H1 (cell line): ENCODE measurements around the gene POLD4. TPM values are rescaled to one million over a fixed set of nuclear protein-coding genes. Genes with fewer than 3 reads are reported as not detected.

Source experiments
- BCL11A ChIP-seq, 2 experiments: IDR thresholded peaks; one replicate each; pipeline ENCODE4 v1.6.1; 2011; ENCODE audit warnings: low read depth in 2 of 2, low read length in 2 of 2, mild to moderate bottlenecking in 2 of 2
- BRCA1 ChIP-seq: IDR thresholded peaks from 2 replicates; pipeline ENCODE4 v1.6.1; 2012; ENCODE audit warnings: low read depth, low read length, improper control_type of control experiment
- CBX5 ChIP-seq: fragments of 300-800, 300-1000 bp; sonication (generic); IDR thresholded peaks from 2 replicates; pipeline ENCODE4 v1.7.1; 2016; ENCODE audit warnings: antibody characterized with exemption, low read length, low read depth
- CEBPB ChIP-seq: IDR thresholded peaks from 2 replicates; pipeline ENCODE4 v1.6.1; 2012; ENCODE audit warnings: low read depth, low read length
- CREB1 ChIP-seq: IDR thresholded peaks from 2 replicates; pipeline ENCODE4 v1.6.1; 2012; ENCODE audit warnings: inconsistent platforms
- CTBP2 ChIP-seq: IDR thresholded peaks from 2 replicates; pipeline ENCODE4 v1.7.0; 2011; ENCODE audit warnings: borderline replicate concordance, mild to moderate bottlenecking, moderate library complexity, mixed read lengths, low read length; ENCODE audit not compliant: insufficient read depth, insufficient read length
- EGR1 ChIP-seq: IDR thresholded peaks from 2 replicates; pipeline ENCODE4 v1.6.1; 2011; ENCODE audit warnings: low read depth, low read length, borderline replicate concordance
- EP300 ChIP-seq, 2 experiments: IDR thresholded peaks; 1 replicate in 1 of 2; 2 replicates in 1 of 2; pipeline ENCODE4 v1.6.1; 2011 to 2012; ENCODE audit warnings: low read depth in 2 of 2, low read length in 2 of 2, mild to moderate bottlenecking in 2 of 2, borderline replicate concordance in 1 of 2, inconsistent platforms in 1 of 2, moderate library complexity in 1 of 2
- KDM5A ChIP-seq: fragments of 200-600 bp; IDR thresholded peaks from 2 replicates; pipeline ENCODE4 v1.7.1; 2012; ENCODE audit warnings: mild to moderate bottlenecking, low read length, inconsistent platforms, mixed read lengths
- POLR2A ChIP-seq, 2 experiments: IDR thresholded peaks; 1 replicate in 1 of 2; 2 replicates in 1 of 2; pipeline ENCODE4 v1.6.1; 2011; ENCODE audit warnings: low read depth in 2 of 2, low read length in 2 of 2, mild to moderate bottlenecking in 2 of 2; ENCODE audit errors: control extremely low read depth in 1 of 2
- RBBP5 ChIP-seq: IDR thresholded peaks from 2 replicates; pipeline ENCODE4 v1.7.1; 2012; ENCODE audit warnings: low read depth, mild to moderate bottlenecking, inconsistent platforms, low read length, moderate library complexity, borderline replicate concordance
- RNF2 ChIP-seq: fragments of 200-900, 300-1000 bp; sonication (generic); IDR thresholded peaks from 2 replicates; pipeline ENCODE4 v1.7.1; 2016; ENCODE audit warnings: borderline replicate concordance, low read depth, mild to moderate bottlenecking, antibody characterized with exemption, low read length; ENCODE audit not compliant: poor library complexity, severe bottlenecking; ENCODE audit errors: missing control alignments
- SAP30 ChIP-seq: fragments of 300-600 bp; sonication (generic); IDR thresholded peaks from 2 replicates; pipeline ENCODE4 v1.7.1; 2012; ENCODE audit warnings: low read length, moderate library complexity, mild to moderate bottlenecking, inconsistent platforms; ENCODE audit not compliant: insufficient read depth, insufficient replicate concordance
- SUZ12 ChIP-seq: fragments of 200-600 bp; sonication (generic); IDR thresholded peaks from 2 replicates; pipeline ENCODE4 v1.6.1; 2012; ENCODE audit warnings: mild to moderate bottlenecking, inconsistent platforms, low read length, moderate library complexity, mixed read lengths
- TAF1 ChIP-seq: IDR thresholded peaks from 2 replicates; pipeline ENCODE4 v1.6.1; 2011; ENCODE audit warnings: mild to moderate bottlenecking, low read depth, low read length
- polyA plus RNA-seq, 7 experiments: library from polyadenylated mRNA; depleted of rRNA in 3 of 7; stranded (reverse) in 5 of 7; unstranded in 2 of 7; fragments of >200 nt in 5 of 7; fragments of 200-250 nt in 2 of 7; gene quantifications; 1 replicate in 5 of 7; 2 replicates in 1 of 7; 4 replicates in 1 of 7; pipeline versions ENCODE4 v1.2.1 to v1.2.3, GENCODE V29; 2011 to 2013; ENCODE audit warnings: missing spikeins in 2 of 7, mixed read lengths in 2 of 7
- total RNA-seq: library from RNA; stranded (reverse); fragmentation: NEBNext Ultra II Directional; extraction: Animal tissue kit (Norgen Biotek cat#: 25700); gene quantifications from 2 replicates; pipeline ENCODE4 v1.2.1, GENCODE V29; 2021

The POLD4 gene
- total and polyA plus RNA-seq, 2 of the 8 experiments (the other 6 are each of a cell fraction or from before 2014, with no cell fraction given), result 21.2 to 46.7 TPM

DNA sequence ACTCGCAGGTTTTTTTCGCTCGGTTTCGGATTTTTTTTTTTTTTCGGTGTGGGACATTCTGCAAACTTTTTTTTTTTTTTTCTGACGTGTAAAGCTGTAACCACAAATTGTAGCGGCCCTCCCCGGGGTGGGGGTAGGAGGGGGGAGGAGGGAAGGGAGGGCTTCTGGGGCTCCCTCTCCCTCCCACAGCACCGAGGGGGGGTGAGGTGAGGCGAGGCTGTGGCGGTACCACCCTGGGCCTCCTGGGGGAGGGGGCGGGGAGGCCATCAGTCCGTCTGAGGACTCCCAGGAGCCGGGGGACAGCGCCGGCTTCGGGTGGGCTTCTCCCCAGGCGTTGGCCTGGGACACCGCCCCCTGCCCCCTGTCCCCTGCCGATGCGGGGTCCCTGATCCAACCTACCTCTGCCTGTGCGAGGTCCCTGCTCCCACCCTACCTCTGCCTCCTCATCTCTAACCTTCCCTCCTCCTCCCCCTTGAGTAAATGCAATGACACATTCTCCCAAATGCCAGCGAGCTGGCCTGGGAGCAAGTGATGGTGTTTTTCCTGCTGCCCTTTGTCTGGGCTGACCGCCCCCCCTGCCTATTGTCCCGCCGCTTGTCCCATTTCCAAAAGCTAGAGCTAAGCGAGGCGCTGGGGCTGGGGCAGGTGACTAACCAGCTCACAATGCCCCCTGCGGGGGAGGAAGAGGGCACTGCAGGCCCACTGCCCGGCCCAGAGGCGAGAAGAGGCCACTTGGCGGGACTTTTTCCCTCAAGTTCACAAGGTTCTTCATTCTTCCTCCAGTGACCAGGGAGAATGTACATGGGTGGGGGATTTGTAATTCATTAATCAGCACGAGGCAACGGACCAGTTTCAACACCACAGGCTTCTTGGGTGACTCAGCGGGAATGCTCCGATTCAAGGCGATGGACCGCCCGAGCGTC, 20.6 kb upstream of the POLD4 start (continued):
- no peak for TF ChIP-seq EP300 (IDR thresholded peaks at IDR 0.05; ENCODE audit: borderline replicate concordance in 1 of 2, low read depth in 2 of 2, low read length in 2 of 2)
- TF ChIP-seq CBX5, result no peak
- TF ChIP-seq BCL11A (IDR thresholded peaks at IDR 0.05; ENCODE audit: low read depth in 2 of 2, low read length in 2 of 2), result no peak
- TF ChIP-seq RBBP5, result no peak
- TF ChIP-seq CREB1, result no peak
- TF ChIP-seq POLR2A (IDR thresholded peaks at IDR 0.05; ENCODE audit: control extremely low read depth in 1 of 2, low read depth in 2 of 2, low read length in 2 of 2), result no peak
- no peak for TF ChIP-seq TAF1
- no peak for TF ChIP-seq BRCA1
- TF ChIP-seq SUZ12, result 0 out of 2 replicates have a peak, but pooled peaks have one; percentile 39
- peak; percentile 90 for TF ChIP-seq CTBP2
- no peak for TF ChIP-seq CEBPB
- no peak for TF ChIP-seq KDM5A
- TF ChIP-seq SAP30, result peak; percentile 39
- 0 out of 2 replicates have a peak, but pooled peaks have one; percentile 19 for TF ChIP-seq EGR1
- TF ChIP-seq RNF2, result no peak
